OCI-M1 (cell line): Measurements from ENCODE around the gene OR10AD1.

Source experiments
- DNase-seq: peaks from one replicate; lab custom pipeline; 2025; lab: John Stamatoyannopoulos, UW

Gene OR10AD1

GRCh38 chr12:48191096-48191495, 12.0 kb downstream of the OR10AD1 start:
- DNase-seq: no peak

DNA sequence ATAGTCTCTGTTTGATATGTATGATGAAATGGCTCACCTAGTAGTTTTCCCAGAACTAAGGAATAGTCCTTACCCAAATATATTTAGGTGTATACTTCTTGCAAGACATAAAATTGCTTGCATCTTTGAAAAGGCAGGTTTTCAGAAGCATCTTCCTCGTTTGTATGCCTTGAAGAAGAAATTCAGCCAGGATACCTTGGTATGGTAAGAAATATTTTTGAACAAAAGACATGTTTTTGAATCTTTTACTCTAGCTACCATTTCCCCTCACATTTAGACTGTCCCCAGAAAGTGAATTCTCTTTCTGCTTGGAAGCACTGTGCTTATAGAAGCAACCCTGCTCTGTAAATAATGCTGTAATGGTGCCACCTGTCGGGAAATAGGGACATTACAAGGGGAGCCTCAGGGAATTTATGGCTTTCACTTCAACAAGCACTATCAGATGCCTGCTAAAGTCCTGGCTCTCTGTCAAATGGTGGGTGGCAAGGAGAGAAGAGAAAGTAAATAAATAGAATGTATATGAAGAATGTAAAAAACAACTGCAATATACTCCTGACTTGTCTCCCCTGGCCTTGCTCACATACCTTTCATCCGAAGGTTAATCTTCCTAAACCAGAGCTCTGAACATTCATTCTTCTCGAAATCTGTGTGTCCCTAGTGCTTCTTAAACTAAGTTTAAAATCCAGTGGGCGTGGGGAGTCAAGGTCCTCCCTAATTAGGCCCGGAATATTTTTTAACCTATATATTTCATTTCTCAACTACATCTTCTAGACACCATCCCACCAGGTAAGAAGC, 13.6 kb downstream of the OR10AD1 start:
- peak; percentile 95 for DNase-seq

- DNase-seq: no peak
These were observed 15.0 kb downstream of the OR10AD1 start for GRCh38 chr12:48187916-48188695.

DNA sequence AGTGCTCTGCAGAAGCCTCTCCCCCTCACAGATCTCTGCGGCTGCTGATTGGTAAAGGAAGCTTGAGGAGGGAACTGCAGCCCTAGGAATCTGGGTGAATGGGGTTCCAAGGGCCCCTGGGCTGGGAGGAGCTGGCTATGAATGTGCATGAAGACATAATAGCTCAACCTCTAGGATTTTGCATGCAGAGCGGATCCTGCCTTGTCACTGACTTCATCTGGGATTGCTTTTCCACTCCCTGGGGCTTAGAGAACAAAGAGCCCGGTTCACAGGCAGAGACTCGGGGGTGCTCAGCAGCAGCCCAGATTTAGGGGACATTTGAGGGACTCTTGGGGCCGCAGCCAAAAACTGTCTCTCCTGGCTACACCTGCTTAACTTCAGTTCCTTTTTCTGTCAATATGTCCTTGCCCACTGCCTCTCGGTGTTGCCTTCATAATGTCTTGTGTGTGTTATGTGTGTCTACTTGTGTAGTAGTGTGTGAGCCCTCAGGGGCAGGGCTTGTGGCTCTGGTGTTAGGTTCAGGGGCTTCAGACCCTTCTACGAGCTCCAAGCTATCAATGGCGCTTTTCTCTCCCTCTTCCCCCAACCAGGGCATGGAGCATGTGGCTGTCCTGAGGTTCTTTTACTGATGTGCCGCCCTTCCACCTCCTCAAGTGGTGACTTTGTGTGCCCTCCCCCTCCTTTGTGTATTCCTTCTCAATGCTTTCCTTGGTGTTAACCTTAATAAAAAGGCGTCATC, 17.7 kb downstream of the OR10AD1 start:
- no peak for DNase-seq

DNA sequence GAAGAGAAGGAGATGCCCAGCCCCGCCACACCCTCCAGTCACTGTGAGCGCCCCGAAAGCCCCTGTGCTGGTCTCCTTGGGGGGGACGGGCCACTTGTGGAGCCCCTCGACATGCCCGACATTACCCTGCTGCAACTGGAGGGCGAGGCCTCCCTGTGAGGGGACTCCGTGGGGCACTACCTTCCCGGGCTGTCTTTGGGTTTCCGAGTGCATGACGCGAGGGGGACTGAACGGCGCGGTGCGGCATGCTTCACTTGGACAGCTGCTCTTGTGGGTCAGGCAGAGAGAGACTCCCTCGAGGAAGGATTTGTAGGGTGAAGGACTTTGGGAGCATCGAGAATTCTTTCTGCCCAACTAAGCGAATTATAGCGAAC, 18.6 kb downstream of the OR10AD1 start:
- no peak for DNase-seq

DNA sequence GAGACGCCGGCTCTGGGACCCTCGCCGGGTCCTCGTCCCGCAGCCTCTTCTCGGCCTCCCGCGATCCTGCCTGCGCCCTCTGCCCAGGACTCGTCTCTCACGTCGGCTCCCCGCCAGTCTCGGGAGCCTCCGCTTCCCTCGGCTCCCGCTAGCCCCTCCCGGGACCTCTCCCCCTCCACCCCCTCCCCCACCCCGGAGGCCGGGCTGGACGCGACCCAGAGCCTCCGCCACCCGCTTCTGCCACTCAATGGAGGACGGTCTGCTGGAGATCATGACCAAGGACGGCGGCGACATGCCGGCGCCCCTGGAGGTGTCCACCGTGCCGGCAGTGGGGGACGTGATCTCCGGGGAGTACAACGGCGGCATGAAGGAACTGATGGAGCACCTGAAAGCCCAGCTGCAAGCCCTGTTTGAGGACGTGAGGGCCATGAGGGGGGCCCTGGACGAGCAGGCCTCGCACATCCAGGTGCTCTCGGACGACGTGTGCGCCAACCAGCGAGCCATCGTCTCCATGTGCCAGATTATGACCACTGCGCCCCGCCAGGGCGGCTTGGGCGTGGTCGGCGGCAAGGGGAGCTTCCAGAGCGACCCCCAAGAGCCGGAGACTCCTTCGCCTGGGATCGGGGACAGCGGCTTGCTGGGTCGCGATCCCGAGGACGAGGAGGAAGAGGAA, 19.1 kb downstream of the OR10AD1 start:
- no peak for DNase-seq

DNA sequence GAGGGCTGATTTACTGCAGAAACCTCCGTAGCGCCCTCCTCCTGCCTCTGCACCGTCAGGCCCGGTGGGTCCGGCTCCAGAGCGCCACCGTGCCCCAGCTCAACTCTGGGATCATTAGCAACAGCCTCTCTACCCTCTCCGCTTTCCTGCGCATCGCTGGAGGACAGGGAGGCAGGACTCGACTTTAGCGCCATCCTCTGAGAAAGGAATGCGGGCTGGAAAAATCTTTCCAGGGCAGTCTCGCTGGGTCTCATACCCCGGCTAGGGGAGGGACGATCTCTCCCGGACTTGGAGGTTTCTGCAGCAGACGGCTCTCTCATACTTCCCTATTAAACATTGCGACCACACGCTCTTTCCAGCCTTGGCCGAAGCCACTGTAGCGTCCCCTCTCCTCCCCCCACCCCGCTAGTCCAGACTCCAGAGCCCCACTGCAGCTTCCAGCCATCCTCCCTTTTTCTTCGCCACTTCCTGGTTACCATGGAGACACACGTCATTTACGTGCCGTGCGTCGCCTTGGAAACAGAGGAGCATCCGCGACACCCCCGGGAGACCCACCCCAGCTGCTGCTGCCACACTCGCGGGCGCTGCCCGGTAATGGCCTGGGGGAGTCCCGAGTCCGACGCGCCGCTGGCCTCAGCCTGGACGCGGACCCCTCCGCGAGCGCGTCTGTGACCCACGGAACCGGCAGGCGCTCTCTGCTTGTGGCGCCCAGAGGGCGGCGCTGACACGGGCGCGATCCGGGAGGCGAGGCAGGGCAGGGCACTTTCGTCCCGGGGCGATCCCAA, 19.8 kb downstream of the OR10AD1 start, which contains the start of gene CCDC184:
Gene CCDC184, plus strand, starts transcription at position 554 of the 785 bp plus-strand sequence. CDS start 479 bp downstream, outside the sequence.
- DNase-seq: peak; percentile 70

- no peak for DNase-seq
These were observed 20.5 kb downstream of the OR10AD1 start for GRCh38 chr12:48182631-48183030.

GRCh38 chr12:48180857-48181495, 22.1 kb downstream of the OR10AD1 start:
- peak; percentile 21 for DNase-seq

DNA sequence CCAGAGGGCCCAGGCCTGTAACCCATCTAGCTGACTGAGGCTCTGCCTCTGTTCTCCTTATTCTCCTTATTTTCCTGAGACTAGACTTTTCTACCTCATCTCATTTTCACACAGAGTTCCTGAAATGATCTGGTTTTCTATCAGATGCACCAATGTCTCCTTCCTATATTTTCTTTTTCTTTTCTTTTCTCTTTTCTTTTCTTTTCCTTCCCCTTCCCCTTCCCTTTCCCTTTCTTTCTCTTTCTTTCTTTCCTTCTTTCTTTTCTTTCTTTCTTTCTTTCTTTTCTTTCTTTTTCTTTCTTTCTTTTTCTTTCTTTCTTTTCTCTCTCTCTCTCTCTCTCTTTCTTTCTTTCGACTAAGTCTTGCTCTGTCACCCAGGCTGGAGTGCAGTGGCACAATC, 22.7 kb downstream of the OR10AD1 start:
- DNase-seq: no peak

DNA sequence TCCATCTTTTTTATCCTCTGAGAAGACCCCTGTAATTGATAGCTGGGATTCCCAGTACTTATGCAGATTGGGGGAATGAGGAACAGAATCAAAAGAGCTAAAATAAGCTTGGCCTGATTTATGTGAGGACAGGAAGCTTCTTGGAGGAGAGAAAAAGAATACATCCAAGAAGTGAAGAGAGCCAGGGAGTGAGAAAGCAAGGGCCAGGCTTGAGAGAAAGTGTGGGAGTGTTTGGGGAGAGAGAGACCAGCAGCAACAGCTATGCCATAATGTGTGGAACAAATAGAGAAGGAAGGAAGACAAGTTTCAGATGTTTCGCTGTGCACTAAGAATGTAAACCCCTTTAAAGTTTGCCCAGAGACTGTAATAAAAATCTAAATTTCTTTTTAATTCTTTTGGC, 23.6 kb downstream of the OR10AD1 start:
- no peak for DNase-seq

DNA sequence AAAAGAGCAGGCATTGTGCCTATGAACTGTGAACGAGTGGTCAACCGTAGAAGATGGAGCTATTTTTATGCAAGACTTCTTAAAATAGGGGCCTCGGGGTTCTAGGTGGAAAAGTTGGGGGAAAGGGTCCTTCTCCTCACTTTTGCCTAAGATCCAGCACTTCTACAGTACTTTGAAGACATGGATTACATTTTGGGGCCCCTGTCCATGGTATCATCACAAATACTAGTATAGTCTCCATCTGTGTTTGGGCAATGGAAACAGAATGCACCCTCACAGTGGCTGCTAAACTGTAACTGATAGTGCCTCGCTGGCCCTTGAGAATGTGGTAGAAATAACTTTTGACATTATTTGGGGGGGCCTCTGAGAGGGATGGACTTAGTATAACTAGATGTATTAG, 25.1 kb downstream of the OR10AD1 start:
- no peak for DNase-seq

- no peak for DNase-seq
These were observed 26.7 kb downstream of the OR10AD1 start for GRCh38 chr12:48176417-48176751.

GRCh38 chr12:48175613-48176416, 27.3 kb downstream of the OR10AD1 start:
- peak; percentile 87 for DNase-seq

DNA sequence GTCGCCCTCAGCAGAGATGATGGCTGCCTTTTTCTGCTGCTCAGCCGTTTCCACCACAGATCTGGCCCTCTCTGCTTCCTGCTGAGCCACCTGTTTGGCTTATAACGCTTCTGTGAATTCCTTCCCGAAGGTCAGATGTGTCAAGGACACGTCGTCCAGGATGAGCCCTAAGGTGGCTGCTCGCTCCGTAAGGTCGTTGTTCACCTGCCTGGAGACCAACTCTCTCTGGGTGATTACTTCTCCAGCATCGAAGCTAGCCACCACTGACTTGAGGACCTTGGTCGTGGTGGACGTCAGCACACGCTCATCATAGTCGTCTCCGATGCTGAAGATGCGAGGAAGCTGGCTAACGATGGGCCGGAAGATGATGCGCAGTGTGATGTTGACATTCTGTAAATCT, 34.1 kb downstream of the OR10AD1 start:
- no peak for DNase-seq

DNA sequence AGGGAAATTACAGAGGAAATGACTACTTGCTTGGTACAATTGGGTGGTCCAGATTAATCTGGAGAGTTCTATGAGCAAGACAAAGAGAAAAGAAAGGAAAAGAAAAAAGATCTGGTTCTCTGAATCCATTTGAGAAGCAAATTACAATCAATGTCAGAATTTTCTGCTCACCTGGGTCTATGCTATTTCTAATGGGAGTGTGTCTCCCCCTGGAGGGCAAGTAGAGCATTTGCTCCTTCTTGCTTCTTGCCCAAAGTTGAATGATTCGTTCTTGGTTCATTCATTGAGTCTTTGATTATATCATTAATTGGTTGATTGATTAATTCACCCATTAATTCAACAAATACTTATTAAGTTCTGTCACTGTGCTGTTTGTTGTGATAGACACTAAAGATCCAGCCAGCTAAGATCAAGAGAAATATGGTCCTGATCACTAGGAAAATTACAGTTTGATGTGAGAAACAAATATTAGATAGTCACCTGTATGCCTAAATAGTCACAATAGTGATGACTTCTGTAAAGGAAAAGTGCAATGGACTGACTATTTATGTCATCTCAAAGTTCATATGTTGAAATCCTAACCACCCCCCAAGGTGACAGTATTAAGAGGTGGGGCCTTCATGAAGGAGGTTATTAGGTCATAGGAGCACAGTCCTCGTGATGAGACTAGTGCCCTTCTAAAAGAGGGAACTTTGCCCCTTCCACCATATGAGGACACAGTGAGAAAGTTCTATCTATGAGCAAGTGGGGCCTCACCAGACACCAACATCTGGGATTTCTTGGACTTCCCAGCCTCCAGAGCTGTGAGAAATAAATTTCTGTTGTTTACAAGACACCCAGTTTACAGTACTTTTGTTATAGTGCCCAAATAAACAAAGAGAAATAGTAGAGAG, 37.8 kb downstream of the OR10AD1 start:
- peak; percentile 75 for DNase-seq

DNA sequence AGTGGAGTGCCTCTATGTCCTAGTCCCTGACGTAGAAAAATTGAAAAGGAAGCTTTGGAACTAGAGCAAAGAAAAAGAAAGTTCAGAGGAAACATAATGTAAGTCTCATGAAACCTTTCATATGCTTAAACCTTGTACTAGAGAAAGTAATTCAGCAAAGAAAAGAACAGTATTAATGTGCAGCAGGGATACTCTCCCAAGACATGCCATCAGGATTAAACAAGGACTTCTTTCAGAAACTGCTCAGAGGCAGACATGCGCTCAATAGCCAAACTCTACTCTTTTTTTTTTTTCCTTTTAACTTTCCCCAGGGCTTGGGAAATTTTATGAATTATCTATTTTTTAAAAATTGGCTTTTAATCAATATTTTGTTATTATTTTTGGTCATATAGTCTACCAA, 38.6 kb downstream of the OR10AD1 start:
- DNase-seq: no peak

DNA sequence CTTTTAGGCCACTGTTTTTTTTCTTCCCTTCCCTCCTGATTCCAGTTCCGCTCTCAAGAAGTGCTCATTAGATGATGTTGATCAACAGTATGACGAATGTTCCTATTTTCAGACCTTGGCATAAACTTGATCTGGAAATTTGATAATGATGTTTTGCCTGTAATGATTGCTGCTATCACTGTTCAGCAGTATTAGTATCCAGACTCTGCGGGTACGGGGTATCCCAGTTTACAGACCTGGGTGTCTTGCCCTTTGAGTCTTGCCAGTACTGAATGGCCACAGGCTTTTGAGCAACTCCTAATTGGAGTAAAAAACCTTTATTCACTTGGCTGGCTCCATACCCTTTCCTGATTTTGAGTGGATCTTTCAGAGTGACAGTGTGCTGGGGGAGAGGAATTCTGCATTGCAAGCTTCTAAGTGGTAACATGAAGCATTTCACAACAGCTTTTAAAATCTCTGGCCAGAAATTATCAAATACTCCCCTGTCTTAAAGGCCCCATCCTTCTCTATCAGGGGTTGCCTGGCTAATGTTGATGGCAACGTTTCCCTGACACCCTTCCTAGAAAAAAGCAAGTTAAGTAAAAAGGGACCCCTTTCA, 39.8 kb downstream of the OR10AD1 start:
- DNase-seq: peak; percentile 19

DNA sequence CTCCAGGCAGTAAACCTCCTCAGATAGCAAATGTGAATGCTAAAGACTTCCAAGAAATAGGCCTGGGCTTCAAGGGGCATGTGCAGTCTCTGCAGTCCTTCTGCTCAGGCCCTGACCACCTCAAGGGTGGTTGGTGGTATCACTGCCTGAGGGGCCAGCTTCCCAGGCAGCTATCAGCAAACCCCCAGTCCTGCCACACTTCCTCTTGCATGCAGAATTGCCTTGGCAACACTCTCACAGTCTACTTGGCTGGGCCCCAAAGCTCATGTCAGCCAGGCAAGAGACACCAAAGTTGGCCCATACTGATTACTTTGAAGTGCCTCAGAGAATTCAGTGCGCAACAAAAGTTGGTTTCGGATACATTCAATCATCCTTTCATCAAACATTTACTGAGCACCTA, 42.3 kb downstream of the OR10AD1 start:
- DNase-seq: peak; percentile 96
